HFFc6 (cell line): ENCODE measurements around the gene GJA4. TPM values are rescaled to one million over a fixed set of nuclear protein-coding genes. Genes with fewer than 3 reads are reported as not detected.

ENCODE experiments used
- DNase-seq: peaks from one replicate; pipeline ENCODE4 v3.0.0-alpha.2; 2018
- H3K27ac Mint-ChIP-seq: 2 replicates; pipeline ENCODE4 v1.8.0; 2020; ENCODE audit warnings: mild to moderate bottlenecking, mixed read lengths
- H3K27me3 Mint-ChIP-seq: 2 replicates; pipeline ENCODE4 v1.8.0; 2021; ENCODE audit warnings: mild to moderate bottlenecking, moderate library complexity, mixed read lengths; ENCODE audit not compliant: insufficient read depth
- H3K36me3 Mint-ChIP-seq: 2 replicates; pipeline ENCODE4 v1.8.0; 2021; ENCODE audit warnings: low read depth, mixed read lengths
- H3K4me1 Mint-ChIP-seq: 2 replicates; pipeline ENCODE4 v1.8.0; 2020; ENCODE audit warnings: low read depth, mixed read lengths
- H3K4me3 Mint-ChIP-seq: 2 replicates; pipeline ENCODE4 v1.8.0; 2020; ENCODE audit warnings: mild to moderate bottlenecking, moderate library complexity, mixed read lengths
- H3K9me3 Mint-ChIP-seq: 2 replicates; pipeline ENCODE4 v1.8.0; 2020; ENCODE audit warnings: mild to moderate bottlenecking, mixed read lengths
- total RNA-seq, 6 experiments: library from RNA; stranded (reverse); fragmentation: NEBNext Ultra II Directional; extraction: Animal tissue kit (Norgen Biotek cat#: 25700); gene quantifications; 2 replicates in 1 of 6; 3 replicates in 5 of 6; pipeline ENCODE4 v1.2.3, GENCODE V29; 2021
- TF ChIP-seq, protein P1 (sequence below): fragments of 200-600 bp; sonication (generic); IDR thresholded peaks from 2 replicates; pipeline ENCODE4 v1.5.0; 2021; ENCODE audit warnings: antibody characterized with exemption, mild to moderate bottlenecking

GJA4 gene
- total RNA-seq, 6 experiments from 2014 or later: not detected

- Mint-ChIP-seq H3K27ac (no peak overlapping the region), H3K4me1 (no peaks in the 10 kb centered on the region), H3K9me3 (peaks cover 7% of the 10 kb centered on the region), H3K27me3 (peaks cover 13% of the 10 kb centered on the region), H3K36me3 (peaks cover 3% of the 10 kb centered on the region), H3K4me3 (no peak overlapping the region)
- TF ChIP-seq, protein P1, sequence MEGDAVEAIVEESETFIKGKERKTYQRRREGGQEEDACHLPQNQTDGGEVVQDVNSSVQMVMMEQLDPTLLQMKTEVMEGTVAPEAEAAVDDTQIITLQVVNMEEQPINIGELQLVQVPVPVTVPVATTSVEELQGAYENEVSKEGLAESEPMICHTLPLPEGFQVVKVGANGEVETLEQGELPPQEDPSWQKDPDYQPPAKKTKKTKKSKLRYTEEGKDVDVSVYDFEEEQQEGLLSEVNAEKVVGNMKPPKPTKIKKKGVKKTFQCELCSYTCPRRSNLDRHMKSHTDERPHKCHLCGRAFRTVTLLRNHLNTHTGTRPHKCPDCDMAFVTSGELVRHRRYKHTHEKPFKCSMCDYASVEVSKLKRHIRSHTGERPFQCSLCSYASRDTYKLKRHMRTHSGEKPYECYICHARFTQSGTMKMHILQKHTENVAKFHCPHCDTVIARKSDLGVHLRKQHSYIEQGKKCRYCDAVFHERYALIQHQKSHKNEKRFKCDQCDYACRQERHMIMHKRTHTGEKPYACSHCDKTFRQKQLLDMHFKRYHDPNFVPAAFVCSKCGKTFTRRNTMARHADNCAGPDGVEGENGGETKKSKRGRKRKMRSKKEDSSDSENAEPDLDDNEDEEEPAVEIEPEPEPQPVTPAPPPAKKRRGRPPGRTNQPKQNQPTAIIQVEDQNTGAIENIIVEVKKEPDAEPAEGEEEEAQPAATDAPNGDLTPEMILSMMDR: no peak
- no peak for DNase-seq
Observed at GRCh38 chr1:34794001-34794789, 1.4 kb downstream of the GJA4 start.

GRCh38 chr1:34794790-34795180, 2.0 kb downstream of the GJA4 start:
- H3K9me3 Mint-ChIP-seq: peaks cover 2% of the 10 kb centered on the region; the same call in 1 of the 2 replicates
- no peak for DNase-seq
- no peaks in the 10 kb centered on the region for H3K4me1 Mint-ChIP-seq
- H3K27me3 Mint-ChIP-seq: peaks cover 12% of the 10 kb centered on the region
- TF ChIP-seq, protein P1: no peak
- H3K36me3 Mint-ChIP-seq: no peaks in the 10 kb centered on the region; the same call in 1 of the 2 replicates
- H3K4me3 Mint-ChIP-seq: no peak overlapping the region
- no peak overlapping the region for H3K27ac Mint-ChIP-seq

- peaks cover 11% of the 10 kb centered on the region for H3K27me3 Mint-ChIP-seq
Observed at GRCh38 chr1:34795916-34796315, 3.1 kb downstream of the GJA4 start.

GRCh38 chr1:34796990-34797389, 4.2 kb downstream of the GJA4 start:
- TF ChIP-seq, protein P1: no peak
- Mint-ChIP-seq H3K27me3 (peaks cover 8% of the 10 kb centered on the region), H3K27ac (no peak overlapping the region), H3K36me3 (no peaks in the 10 kb centered on the region; the same call in 1 of the 2 replicates), H3K4me1 (peaks cover 11% of the 10 kb centered on the region), H3K9me3 (no peaks in the 10 kb centered on the region), H3K4me3 (no peak overlapping the region)
- no peak for DNase-seq

More at GRCh38 chr1:34795916-34796315, 3.1 kb downstream of the GJA4 start:
- no peak overlapping the region for H3K27ac Mint-ChIP-seq
- DNase-seq: no peak
- H3K4me3 Mint-ChIP-seq: no peak overlapping the region
- H3K36me3 Mint-ChIP-seq: no peaks in the 10 kb centered on the region; the same call in 1 of the 2 replicates
- H3K4me1 Mint-ChIP-seq: peaks cover 11% of the 10 kb centered on the region
- TF ChIP-seq, protein P1: no peak
- H3K9me3 Mint-ChIP-seq: no peaks in the 10 kb centered on the region

GRCh38 chr1:34800214-34800613, 7.4 kb downstream of the GJA4 start:
- Mint-ChIP-seq H3K4me1 (peaks cover 16% of the 10 kb centered on the region), H3K4me3 (peak overlapping the region; percentile 51; the same call in 1 of the 2 replicates), H3K9me3 (no peaks in the 10 kb centered on the region), H3K36me3 (peaks cover 6% of the 10 kb centered on the region; the same call in 1 of the 2 replicates), H3K27me3 (no peaks in the 10 kb centered on the region; the same call in none of the 2 replicates), H3K27ac (no peak overlapping the region; the same call in 1 of the 2 replicates)
- TF ChIP-seq, protein P1: no peak
- peak; percentile 33 for DNase-seq
